GM19452 (cell line): Measurements from ENCODE around the gene CCDC6.
"Not testable (repeated sequence)": the region's sequence is repeated elsewhere in the genome, so short reads cannot be mapped to it uniquely, and the experiment has no call there.

Experiments used
- ATAC-seq: cut with Tn5 transposase; IDR thresholded peaks from one replicate; pipeline ENCODE4 v1.9.1; 2021; ENCODE audit not compliant: unreplicated experiment

The CCDC6 gene

GRCh38 chr10:59905731-59906416, 482 bp downstream of the CCDC6 start:
- no peak for ATAC-seq

GRCh38 chr10:59905066-59905730, 1.2 kb downstream of the CCDC6 start:
- ATAC-seq: peak; percentile 33

- ATAC-seq: no peak
Observed at GRCh38 chr10:59904426-59905065, 1.8 kb downstream of the CCDC6 start.

- no peak for ATAC-seq
Observed at GRCh38 chr10:59903871-59904270, 2.5 kb downstream of the CCDC6 start.

- ATAC-seq: no peak
Observed at GRCh38 chr10:59902016-59902415, 4.3 kb downstream of the CCDC6 start.

DNA sequence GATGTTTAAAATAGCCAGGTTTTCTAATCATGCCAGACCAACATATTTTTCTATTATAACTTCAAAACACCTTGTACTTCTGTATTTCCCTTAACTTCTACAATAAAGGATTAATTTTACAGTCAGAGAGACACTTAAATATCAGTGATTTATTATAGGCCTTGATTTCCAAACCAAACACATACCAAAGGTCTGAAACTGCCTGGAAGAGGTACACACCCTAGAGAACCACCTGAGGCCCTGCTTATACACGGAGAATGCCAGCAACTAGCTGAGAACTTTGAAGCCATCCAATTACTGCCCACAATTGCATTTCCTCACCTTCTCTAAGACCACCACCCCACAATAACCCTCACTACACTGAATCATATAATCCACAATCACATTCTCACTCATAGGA, 4.9 kb downstream of the CCDC6 start:
- no peak for ATAC-seq

DNA sequence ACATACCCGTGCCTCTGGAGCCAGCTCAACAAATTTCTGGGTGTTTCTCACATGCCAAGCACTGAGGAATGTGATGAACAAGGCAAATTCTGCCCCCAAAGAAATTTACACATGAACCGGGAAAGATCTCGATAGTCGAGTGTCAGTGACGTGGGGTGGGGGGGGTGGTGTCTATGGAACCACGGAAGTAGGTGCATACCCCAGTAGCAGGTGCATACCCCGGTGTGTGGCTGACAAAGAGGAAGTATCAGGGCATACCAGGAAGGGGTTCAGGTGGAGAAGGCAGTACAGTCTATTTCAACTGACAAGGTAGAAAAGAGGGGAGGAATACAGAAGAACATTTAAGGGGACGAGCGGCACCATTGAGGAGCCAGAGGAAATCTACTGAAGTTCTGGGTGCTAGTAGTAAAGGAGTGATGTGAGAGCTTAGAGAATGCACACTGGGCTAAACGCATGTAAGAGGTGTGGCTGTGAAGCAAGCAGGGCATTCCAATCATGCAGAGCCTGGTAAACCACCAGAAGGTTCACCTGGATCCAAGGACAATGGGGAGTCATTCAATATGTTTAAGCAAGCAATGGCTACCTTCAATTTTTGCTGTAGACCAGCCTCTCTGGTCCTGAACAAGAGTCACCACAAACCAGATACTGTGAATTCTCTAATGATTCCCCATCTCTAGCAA, 6.2 kb downstream of the CCDC6 start:
- no peak for ATAC-seq

DNA sequence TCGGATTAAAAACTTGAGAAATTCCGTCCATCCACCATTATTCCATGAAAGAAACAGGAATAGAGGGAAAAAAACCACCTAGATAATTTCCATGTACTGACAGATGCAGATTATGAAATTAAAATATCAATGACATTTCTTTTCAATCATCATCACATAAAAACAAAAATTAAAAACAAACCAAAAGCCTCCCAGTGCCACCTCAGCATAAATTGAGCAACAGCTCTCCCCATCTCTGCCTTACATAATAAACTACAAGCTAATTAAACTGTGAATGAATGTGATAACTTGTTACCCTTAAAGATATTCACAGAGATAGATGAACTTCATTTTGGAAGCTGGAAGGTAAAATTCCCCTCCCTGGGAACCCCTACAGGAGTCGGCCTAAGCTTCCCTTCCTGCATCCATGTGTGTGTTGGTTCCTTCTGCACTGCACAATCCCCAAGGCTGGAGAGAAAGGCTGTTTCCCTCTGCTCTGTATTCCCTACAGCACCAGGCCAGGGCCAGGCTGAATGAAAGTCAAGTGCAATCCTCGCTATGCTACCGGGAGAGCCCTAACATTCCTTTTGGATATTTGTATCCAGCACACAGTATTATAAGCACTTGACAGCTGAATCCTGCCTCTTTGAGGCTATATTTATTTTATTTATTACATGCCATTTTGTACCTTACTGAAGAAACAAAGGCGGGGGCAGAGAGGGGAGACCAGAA, 8.1 kb downstream of the CCDC6 start:
- no peak for ATAC-seq

DNA sequence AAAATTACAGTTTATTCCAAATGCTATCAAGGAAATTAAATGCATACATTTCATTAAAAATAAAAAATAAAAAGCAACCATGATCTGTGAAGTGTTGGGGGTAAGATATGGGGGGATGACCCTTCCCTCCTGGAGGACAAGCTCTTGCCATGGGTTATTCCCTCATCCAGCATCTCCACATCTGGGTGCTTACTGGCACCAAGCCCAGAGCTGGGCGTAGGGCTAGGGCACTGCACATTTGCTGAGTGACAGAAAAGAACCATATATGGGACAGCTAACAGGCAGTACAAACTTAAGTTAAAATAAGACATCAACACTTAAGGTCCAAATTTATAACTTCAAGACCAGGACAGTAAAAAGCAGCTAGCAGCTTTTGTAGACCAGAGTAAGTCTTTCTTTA, 10.2 kb downstream of the CCDC6 start:
- ATAC-seq: no peak

DNA sequence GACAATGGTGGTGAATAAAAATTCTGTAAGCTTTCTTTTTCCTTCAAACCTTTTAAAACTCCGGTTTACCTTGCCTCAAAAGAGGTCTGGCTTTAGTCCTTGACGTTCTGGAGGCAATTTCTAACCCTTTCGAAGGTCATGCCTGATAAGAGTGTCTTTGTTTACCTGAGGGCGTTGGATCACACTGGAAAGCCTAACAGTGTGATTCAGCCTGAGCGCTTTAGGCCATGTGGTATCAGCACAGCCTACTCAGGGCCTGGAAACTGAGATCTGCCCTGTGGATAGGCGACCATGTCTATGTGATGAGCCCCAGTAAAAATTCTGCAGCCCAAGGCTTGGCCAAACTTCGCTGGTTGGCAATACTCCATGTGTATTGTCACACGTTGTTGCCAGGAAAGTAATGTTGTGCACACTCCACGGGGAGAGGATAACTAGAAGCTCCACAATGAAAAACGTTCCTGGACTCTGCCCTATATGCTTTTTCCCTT, 10.7 kb downstream of the CCDC6 start:
- ATAC-seq: no peak

GRCh38 chr10:59894114-59894513, 12.2 kb downstream of the CCDC6 start:
- ATAC-seq: no peak

- ATAC-seq: no peak
Observed at GRCh38 chr10:59892697-59893096, 13.7 kb downstream of the CCDC6 start.

DNA sequence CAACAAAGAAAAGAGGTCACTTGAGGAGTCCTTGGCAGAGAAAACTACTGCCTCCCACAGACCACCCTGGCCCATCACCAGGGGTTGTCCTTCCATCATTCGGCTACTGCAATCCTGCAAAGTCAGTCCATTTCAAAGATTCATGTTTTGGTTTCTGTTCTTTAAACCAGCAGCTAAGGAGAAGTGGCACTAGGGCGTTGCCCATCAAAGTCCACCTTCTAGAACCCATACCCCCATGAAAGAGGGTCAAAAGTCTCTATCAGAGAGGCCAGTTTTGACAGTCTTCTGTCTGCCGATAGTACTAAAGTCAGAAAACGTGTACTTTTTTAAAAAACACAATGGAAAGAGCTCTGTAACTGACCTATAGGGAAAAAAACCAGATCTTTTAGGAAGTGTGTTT, 14.4 kb downstream of the CCDC6 start:
- ATAC-seq: no peak

- ATAC-seq: no peak
Observed at GRCh38 chr10:59891349-59891748, 15.0 kb downstream of the CCDC6 start.

DNA sequence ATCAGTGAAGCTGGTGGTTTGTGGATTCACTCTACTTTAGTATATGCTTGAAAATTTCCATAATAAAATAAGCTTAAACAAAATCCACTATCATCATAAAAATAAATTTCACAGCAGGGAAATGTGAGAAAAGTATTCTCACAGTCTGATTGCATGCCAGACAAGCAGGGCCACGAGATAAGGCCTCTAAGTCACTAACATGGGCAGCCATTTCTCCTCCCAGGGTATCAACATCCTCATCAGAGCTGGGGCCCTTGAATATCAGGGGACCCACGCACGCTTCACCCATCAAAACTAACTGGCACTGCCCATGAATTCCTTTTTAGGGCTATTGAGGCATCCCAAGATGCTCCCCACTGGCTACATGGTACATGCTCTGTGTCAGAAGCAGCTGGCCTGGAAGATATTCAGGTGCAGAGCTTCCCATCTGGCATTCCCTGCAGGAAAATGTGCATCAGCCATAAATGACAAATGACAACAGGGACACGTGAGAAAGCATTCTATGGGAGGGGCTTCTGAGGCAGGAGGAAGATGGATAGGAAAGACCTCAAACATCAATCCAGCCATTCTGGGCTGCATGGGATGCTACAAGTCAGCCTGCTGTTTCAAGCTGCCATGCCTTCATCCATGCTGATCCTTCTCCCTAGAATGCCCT, 17.4 kb downstream of the CCDC6 start:
- no peak for ATAC-seq

GRCh38 chr10:59887972-59888640, 18.2 kb downstream of the CCDC6 start:
- no peak for ATAC-seq

DNA sequence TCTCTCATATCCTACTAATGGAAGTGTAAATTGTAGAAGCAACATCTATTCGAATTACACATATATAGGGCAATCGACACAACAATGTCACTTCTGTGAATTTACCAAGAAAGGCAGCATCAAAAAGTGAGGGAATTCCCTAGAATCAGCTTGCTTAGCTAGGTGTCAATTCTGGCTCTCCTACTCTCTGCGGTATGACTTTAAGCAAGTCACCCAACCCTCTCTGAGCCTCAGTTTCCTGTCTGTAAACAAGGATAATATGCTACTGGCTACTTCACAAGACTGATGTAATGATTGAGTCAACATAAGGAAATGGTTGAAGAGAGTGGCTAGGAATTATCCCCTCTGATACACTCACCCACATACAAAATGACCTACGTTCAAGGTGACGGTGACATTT, 19.4 kb downstream of the CCDC6 start:
- no peak for ATAC-seq

DNA sequence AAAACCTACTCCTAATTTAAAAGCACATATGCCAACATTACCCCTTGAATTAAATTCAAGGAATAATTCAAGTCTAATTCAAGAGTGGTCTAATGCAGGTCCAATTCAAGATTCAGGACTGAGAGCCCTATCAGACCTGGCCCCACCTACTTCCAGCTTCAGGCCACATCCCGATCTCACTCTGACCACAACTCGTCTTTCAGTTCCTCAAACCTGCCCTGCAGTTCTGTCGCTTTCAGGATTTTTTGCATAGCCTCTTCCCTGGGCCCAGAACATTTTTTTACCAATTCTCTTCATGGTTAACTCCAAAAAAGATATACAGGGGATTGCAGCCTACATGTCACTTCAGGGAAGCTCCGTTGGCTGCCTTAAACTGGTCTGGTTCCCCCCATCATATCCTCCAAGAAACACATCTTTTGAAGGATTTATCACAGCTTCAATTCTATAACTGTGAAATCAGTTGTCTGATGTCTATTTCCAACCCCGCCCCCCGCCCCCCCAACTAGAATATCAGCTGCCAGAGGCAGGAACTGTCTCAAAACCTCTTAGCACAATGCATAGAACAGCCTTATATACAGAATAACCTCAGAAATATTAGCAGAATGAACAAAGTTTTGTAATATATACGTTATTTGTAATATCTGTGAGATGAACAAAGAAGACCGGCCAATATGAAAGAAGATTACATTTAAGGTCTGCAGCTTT, 20.8 kb downstream of the CCDC6 start:
- peak; percentile 86 for ATAC-seq

DNA sequence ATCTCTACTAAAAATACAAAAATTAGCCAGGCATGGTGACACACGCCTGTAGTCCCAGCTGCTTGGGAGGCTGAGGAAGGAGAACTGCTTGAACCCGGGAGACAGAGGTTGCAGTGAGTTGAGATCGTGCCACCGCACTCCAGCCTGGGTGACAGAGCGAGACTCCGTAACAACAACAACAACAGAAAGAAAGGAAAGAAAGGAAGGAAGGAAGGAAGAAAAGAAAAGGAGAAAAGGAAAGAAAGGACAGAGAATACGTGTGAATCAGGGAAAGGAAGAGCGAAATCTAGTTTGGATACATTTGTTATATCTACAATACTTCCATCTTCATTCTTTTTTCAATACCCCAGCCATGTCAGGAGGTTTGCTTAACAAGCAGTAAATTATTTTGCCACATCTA, 21.5 kb downstream of the CCDC6 start:
- ATAC-seq: not testable (repeated sequence)
